Heart left ventricle (tissue), 13 donors: Measurements from ENCODE around the gene VTI1A.

Experiments
- POLR2A ChIP-seq, 2 donors: fragments of 450-650 bp; IDR thresholded peaks; one replicate each; pipeline ENCODE4 v1.6.1; 2017; ENCODE audit warnings: antibody characterized with exemption in 2 of 2, mild to moderate bottlenecking in 2 of 2, moderate library complexity in 2 of 2
- TF ChIP-seq, protein P1 (sequence below), 12 donors: fragments of 200-600 bp; sonication (generic) in 4 of 12; IDR thresholded peaks; one replicate each; pipeline versions ENCODE4 v1.5.0 to v1.8.0; 2018 to 2022; ENCODE audit warnings: antibody characterized with exemption in 12 of 12, mild to moderate bottlenecking in 5 of 12
- donor health status: ischemic (EF 13 %, LVEDD 7.1; RV severe dilation, severe dysfunction).
- donor health status: DM: no; HTN: yes; CAD: no.
- donor health status: DM: no; HTN: no; CAD: no.
- donor health status: ischemic (EF 25% LVEDD 6.9; RV normal size, moderate dysfunction).
- donor health status: ischemic (EF 25% LVEDD 5.7; RV mildly dilated, moderate dysfunction).
- donor health status: ischemic (EF 35%, LVEDD 5.7; RV mildly dilated, moderate dysfunction).
- donor health status: nonischemic (EF 11% LVEDD 7.7; RV severe dilation, severe dysfunction).
- donor health status: DM: yes; HTN: yes; CAD: no.
- donor health status: PGD.
- donor health status: ischemic (EF 29% LVEDD 5.4; RV normal size, mild dysfunction).
- donor health status: nonischemic (EF 23%, LVEDD 6.1; RV moderate dilation, normal function).

DNA sequence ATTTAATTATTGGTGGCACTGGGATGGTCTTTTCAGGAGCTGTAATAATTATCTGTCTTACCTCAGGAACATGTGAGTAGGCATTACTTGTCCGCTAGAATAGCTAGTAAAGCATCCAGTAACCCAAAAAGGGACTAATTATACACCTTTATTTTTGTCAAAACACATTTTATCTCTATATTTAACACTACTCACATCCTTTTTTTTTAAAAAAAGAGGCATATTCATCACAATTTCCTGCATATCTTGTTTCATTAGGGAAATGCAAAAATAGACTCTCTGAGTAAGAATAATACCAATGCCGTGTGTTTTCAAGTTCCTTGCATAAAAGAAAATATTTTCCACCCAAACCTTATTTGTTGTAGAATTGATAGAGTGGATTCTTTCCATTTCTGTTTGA lies 99.5 kb downstream of the VTI1A start:
- TF ChIP-seq, protein P1, sequence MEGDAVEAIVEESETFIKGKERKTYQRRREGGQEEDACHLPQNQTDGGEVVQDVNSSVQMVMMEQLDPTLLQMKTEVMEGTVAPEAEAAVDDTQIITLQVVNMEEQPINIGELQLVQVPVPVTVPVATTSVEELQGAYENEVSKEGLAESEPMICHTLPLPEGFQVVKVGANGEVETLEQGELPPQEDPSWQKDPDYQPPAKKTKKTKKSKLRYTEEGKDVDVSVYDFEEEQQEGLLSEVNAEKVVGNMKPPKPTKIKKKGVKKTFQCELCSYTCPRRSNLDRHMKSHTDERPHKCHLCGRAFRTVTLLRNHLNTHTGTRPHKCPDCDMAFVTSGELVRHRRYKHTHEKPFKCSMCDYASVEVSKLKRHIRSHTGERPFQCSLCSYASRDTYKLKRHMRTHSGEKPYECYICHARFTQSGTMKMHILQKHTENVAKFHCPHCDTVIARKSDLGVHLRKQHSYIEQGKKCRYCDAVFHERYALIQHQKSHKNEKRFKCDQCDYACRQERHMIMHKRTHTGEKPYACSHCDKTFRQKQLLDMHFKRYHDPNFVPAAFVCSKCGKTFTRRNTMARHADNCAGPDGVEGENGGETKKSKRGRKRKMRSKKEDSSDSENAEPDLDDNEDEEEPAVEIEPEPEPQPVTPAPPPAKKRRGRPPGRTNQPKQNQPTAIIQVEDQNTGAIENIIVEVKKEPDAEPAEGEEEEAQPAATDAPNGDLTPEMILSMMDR (IDR thresholded peaks at IDR 0.05), result no peak
- TF ChIP-seq POLR2A (IDR thresholded peaks at IDR 0.05), result no peak
